VCaP (cell line): Measurements from ENCODE around the gene GATD1.
"Not testable (repeated sequence)": the region's sequence is repeated elsewhere in the genome, so short reads cannot be mapped to it uniquely, and the experiment has no call there.

Experiments used
- H3K27ac ChIP-seq: fragments of 450-650 bp; 2 replicates; pipeline ENCODE4 v1.5.1; 2017
- CTCF ChIP-seq: fragments of 450-650 bp; conservative IDR thresholded peaks from 2 replicates; pipeline ENCODE4 v1.5.1; 2017; ENCODE audit warnings: mild to moderate bottlenecking, moderate library complexity

Gene GATD1

GRCh38 chr11:742156-742546 lies 35.1 kb downstream of the GATD1 start:
- no peak overlapping the region for H3K27ac ChIP-seq
- TF ChIP-seq CTCF, result no peak

GRCh38 chr11:737899-738298 lies 39.4 kb downstream of the GATD1 start:
- not testable (repeated sequence) for H3K27ac ChIP-seq

- TF ChIP-seq CTCF, result no peak
- H3K27ac ChIP-seq, result no peak overlapping the region
These were observed 39.9 kb downstream of the GATD1 start for GRCh38 chr11:737366-737765.

GRCh38 chr11:734541-734940 lies 42.7 kb downstream of the GATD1 start:
- H3K27ac ChIP-seq, result not testable (repeated sequence)

GRCh38 chr11:733072-733471 lies 44.2 kb downstream of the GATD1 start:
- no peak overlapping the region for H3K27ac ChIP-seq
- no peak for TF ChIP-seq CTCF

- no peak overlapping the region for H3K27ac ChIP-seq
- TF ChIP-seq CTCF, result no peak
These were observed 47.7 kb downstream of the GATD1 start for GRCh38 chr11:729492-730074.

GRCh38 chr11:728901-729491 lies 48.3 kb downstream of the GATD1 start:
- TF ChIP-seq CTCF, result no peak
- no peak overlapping the region; the same call in 1 of the 2 replicates for H3K27ac ChIP-seq

GRCh38 chr11:727859-728748 lies 49.2 kb downstream of the GATD1 start:
- H3K27ac ChIP-seq, result peak overlapping the region; percentile 94

More at GRCh38 chr11:727859-728748, 49.2 kb downstream of the GATD1 start:
- peak; percentile 91 for TF ChIP-seq CTCF
